Fibroblast of skin of back (primary cell): ENCODE data around the gene PPFIA1.
"Not testable (repeated sequence)": the region's sequence is repeated elsewhere in the genome, so short reads cannot be mapped to it uniquely, and the experiment has no call there.

ENCODE experiments used
- DNase-seq: peaks from one replicate; pipeline ENCODE4 v3.0.0-alpha.2; 2013

The PPFIA1 gene

DNA sequence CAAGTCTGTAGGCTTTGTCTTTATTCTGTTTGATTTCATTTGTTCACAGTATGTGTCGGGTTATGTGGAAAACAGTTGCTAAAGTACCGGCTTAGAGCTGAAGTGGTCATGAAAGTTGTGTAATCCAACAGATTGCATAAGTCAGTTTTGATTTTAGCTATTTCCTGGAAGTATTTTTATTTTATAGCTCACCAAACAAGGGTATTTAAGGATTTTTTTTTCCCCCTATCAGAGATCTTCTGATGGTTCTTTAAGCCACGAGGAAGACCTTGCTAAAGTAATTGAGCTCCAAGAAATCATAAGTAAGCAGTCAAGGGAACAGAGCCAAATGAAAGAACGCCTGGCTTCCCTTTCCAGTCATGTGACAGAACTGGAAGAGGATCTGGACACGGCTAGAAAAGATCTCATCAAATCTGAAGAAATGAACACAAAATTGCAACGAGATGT is 55.9 kb downstream of the PPFIA1 start:
- DNase-seq, result no peak

DNA sequence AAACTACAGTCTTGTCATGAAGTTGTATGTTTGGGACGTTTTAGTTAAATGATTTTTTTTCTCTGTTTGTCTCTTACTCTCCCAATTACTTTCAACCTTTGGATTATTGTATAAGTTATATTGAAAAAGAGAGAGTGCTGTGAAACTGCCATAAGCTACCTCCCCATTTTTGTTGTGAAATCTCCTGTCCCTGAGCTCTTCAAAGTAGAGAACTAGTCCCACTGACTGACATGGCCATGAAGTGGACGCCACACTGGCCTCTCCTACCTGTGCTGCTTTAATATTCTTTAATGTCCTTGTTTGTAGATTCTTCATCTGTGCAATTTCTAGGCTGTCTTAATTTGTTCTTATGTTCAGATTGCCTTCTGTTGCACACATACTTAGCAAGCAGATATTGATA is 56.3 kb downstream of the PPFIA1 start:
- DNase-seq, result no peak

DNA sequence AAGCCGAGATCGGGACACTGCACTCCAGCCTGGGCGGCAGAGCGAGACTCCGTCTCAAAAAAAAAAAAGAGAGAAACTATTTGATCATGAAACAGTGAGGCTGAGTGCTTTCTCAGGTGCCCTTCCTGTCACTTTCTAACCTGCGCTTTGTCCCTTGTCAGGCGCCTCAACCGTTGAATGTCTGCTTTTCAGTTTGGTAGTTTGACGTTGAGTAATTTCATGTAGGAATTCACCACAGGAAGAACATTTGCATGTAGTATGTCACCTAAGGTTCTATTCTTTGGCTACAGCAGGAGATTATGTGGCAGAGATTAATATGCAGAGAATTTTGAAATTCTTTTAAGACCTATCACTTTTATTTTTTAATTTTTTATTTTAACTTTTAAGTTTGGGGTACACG is 57.2 kb downstream of the PPFIA1 start:
- DNase-seq, result no peak

DNA sequence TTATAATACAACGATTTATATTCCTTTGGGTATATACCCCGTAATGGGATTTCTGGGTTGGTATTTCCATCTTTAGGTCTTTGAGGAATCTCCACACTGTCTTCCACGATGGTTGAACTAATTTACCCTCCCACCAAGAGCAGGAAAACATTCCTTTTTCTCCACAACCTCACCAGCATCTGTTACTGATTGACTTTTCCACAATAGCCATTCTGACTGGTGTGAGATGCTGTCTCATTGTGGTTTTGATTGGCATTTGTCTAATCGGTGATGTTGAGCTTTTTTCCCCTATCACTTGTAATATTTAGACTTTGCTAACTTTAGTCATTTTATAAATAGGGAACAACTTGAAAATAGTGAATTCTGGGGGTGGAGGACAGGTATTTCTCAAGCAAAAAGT is 58.1 kb downstream of the PPFIA1 start:
- DNase-seq, result no peak

DNA sequence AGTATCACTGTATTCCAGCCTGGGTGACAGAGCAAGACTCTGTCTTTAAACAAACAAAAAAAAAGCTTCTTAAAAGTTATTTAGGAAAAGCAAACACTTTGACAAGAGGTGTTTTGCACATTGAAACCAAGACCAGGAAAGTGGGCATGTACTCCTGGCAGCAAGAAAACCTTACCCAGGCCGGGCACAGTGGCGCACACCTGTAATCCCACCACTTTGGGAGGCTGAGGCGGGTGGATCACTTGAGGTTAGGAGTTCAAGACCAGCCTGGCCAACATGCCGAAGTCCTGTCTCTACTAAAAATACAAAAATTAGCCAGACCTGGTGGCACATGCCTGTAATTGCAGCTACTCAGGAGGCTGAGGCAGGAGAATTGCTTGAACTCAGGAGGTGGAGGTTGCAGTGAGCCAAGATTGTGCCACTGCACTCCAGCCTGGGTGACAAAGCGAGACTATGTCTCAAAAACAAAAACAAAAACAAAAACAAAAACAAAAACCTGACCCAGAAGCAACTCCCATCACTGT is 60.9 kb downstream of the PPFIA1 start:
- not testable (repeated sequence) for DNase-seq

DNA sequence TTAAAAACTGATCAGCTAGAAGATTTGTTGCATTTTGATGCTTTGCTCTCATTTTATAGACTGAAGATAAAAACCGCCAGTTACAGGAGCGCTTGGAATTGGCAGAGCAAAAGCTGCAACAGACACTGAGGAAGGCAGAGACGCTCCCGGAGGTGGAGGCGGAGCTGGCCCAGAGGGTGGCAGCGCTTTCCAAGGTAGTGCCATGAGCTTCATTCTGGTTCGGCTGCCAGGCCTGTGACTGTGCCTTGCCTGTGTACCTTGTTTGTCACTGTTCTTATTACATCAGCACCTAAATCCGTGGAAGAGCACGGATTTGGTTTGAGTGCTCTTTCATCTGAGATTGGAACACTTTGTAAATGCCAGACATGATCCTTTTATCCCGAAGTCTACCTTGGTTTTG is 61.4 kb downstream of the PPFIA1 start:
- no peak for DNase-seq

DNA sequence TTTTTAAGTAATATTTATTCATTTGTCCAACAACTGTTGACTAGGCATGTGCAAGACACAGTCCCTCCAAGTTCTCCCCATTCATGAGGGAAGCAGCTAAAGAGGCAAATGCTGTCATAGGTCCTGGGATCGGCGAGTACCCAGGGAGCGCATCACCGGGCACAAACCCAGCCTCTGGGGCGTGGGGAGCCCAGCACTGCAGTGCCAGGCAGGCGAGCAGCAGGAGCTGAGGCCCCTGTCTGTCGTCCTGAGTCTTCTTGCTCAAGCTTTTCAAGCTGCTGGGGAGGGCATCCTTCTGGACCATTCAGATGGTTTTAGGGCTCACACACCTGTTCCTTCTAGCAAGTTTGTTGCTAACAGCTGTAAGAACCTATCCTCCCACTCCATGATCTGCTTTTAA is 62.1 kb downstream of the PPFIA1 start:
- DNase-seq, result no peak

DNA sequence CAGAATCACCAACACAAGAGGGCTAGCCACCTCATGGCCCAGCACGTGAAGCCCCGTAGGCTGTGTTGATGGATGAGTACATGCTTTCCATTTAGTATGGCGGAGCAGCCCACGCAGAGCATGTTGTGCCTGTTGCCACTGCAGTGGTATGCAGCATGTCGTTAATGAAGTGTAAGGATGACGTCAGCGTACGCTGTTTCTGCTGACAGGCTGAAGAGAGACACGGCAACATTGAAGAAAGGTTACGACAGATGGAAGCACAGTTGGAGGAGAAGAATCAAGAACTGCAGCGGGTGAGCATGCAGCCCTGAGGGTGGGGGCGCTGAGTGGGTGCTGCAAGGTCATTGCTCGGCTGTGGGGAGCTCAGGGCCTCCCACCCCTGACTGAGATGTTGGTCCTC is 62.8 kb downstream of the PPFIA1 start:
- no peak for DNase-seq

DNA sequence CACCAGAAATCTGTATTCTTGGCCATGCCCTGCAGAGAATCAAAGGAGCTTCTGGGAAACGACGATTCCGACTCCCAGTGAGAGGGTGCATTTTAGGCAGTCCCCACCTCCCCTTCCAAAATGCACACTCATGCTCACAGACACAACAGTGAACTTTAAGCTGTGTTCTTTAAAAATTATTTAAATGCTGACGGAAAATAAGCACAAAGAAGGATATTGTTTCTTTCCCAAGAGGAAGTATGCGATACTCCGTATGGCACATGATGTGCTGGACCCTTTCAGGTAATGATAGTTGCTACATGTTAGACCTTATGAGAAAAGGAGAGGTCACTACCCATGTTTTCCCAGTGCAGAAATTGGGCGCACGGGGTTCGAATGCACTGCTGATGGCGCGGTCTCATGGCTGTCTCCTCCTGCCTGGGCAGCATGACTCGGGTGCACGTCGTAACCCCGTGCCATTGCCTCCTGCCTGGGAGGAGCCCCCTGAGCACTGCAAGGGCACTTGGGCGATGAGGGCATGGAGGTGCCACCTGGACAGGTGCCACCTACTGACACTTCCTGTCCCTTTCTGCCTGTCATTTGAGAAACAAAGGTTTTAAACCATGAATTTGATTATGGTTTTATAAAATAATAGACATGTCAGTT is 64.0 kb downstream of the PPFIA1 start:
- no peak for DNase-seq

DNA sequence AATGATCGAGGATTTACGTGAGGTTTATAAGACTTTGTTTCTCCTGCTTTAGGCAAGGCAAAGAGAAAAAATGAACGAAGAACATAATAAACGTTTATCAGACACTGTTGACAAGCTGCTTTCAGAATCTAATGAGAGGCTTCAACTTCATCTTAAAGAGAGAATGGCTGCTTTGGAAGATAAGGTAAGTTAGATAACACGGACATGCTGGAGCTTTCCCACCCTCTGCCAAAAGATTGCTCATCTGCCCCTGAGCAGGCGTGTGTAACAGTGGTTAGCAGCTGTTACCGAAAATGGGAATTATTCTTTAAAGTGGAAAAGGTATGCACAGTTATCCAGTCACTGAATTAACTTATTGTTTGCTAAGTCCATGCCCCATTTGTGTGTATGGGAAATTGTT is 65.0 kb downstream of the PPFIA1 start:
- no peak for DNase-seq

DNA sequence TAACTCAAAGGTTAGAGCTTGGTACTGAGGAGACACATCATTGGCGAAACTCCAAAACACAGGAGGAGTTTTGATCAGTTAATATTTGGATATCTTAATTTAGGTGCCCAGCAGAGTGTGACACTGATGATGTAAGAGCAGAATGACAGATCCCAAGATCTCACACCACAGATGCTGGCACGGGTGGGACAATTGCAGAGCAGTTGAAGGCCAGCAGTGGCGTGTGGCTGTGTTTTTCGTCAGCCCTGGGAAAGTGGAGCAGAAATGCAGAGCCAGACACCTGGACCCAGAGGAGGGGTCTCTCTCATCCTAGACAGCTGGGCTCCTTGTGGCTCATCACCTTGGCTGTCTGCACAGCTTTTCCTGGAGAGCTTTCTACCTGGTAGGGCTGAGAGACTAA is 68.1 kb downstream of the PPFIA1 start:
- no peak for DNase-seq

DNA sequence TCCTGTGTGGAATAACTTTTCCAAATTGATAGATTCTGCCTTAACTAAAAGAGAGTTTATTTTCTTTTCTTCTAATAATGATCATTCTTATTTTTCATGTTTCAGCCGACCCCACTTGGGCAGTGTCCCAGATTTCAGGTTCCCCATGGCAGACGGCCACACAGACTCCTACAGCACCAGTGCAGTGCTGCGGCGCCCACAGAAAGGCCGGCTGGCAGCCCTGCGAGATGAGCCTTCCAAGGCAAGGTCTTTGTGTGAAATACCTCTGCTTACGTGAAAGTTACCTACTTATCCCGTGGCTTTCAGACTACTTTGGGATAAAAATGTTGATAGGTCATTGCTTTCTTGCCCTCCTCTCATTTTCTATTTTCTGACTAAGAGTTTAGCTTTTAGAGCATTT is 68.6 kb downstream of the PPFIA1 start:
- no peak for DNase-seq

DNA sequence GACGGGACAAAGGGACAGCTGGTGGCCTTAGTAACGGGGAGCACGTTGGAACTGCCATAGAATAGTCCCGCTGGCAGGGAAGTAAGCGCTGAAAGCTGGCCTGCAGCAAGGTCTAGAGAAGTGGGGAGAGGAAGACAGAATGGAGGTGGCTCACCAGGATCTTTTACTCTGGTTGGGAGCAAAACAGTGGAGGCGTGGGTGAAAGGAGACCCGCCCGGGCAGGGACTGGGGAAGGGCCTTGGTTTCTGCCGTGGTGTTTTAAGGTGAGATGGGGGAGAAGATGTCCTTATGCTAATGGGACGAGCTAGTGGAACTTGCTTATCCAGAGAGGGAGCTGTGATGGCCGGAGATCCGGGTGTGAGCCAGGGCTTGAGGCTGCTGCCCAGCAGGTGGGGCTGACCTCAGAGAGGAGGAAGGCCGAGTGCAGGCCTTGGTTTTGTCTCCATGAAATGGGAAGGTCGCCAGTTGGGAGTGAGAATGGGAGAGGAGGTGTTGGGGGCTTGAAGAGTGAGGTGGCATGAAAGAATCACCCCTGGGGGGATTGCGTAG is 71.5 kb downstream of the PPFIA1 start:
- DNase-seq, result no peak

DNA sequence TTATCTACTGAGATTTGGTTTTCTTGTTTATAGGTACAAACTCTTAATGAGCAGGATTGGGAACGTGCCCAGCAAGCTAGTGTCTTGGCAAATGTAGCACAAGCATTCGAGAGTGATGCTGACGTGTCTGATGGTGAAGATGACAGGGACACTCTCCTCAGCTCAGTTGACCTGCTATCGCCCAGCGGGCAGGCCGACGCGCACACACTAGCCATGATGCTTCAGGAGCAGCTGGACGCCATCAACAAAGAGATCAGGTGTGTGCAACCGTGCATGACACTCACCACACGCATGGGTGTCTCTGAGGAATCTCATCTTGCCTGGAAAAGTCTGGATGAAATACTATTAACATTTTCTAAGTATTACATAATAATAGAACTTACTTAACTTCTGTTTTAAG is 73.1 kb downstream of the PPFIA1 start:
- DNase-seq, result no peak

DNA sequence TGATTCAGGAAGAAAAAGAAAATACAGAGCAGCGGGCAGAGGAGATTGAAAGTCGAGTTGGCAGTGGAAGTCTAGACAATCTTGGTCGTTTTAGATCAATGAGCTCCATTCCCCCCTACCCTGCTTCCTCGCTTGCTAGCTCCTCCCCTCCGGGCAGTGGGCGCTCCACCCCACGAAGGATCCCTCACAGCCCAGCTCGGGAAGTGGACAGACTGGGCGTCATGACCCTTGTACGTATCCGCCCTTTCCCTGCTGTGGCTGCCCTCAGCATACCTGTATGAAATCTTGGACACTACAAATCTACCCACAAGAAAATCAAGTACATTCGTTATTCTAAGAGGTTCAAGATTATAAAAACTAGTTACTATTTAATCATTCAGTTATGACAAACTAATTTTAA is 77.7 kb downstream of the PPFIA1 start:
- no peak for DNase-seq

DNA sequence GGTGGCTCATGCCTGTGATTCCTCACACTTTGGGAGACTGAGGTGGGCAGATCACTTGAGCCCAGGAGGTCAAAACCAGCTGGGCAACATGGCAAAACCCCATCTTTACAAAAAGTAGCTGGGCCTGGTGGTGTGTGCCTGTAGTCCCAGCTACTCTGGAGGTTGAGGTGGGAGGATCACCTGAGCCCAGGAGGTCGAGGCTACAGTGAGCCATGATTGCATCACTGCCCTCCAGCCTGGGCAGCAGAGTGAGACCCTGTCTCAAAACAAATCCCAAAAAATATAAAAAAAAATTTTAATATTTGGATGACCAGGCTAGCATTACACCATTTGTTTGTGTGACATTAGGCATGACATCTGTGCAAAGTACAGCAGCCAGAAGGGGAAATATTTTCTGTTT is 78.1 kb downstream of the PPFIA1 start:
- DNase-seq, result no peak

DNA sequence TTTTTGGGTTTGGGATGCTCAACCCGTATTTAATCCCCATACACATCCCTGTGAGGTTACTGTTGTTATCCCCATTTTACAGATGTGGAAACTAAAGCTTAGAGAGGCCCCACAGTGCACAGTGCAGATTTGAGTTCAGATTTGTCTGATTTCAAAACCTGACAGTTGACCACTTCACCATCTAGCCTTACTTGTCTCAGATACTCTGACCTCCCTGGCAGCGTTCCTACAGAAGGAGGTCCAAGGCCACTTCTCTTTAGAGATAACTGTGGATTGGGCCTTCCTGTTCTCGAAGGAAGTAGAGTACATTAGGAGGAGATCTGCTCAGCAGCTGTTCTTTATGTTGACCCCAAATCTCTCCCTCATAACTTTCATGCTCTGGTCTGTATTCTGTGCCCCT is 81.2 kb downstream of the PPFIA1 start:
- no peak for DNase-seq

DNA sequence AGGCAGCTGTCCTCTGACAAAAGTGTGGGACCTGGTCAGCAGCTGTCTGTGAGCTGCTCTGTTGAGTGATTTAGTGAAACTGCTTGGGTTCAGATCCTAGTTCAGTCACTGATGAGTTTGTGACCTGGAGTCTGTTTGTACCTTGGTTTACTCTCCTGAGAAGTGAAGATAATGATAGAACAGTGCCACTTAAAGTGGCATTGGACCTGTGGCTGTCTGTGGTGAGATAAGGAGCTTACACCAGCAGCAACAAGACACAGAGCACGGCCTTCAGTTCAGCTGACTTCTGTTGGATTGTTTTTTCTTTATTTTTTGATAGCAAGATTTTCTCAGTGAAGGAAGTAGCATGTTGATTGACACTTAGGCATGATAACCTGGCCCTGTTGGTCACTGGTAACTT is 81.6 kb downstream of the PPFIA1 start:
- DNase-seq, result no peak

DNA sequence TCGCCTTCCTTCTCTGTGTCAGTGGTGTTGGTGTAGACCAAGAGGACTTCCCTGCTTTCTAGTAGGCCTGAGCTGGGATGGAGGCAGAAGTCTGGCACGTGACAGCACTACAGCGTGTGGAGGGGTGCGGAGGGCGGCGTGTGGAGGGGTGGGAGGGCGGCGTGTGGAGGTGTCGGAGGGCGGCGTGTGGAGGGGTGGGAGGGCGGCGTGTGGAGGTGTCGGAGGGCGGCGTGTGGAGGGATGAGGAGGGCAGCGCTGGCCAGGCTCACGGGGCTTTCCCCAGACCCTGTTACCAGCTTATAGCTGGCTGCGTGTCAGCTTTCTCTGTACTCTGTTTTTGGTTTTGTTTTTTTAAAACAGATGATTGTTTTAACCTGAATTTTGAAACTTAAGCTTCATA is 82.1 kb downstream of the PPFIA1 start:
- no peak for DNase-seq

DNA sequence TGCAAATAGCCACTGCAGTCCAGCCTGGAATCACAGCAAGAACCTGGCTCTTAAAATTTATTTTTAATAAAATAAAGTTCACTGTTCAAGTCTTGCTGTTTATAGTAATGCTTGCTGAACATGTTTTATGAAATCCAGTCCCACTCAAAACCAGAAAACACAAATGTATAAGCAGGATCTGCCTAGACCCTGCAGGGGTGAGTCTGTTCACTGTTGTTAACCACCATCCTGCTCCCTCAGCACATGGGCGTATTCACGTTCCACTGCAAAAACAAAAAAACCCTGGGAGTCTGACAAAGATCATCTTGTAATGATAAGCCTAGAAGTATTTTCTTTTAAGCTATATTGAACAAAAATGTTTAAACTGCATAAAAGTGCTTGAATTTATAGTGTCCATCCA is 82.8 kb downstream of the PPFIA1 start:
- DNase-seq, result no peak

DNA sequence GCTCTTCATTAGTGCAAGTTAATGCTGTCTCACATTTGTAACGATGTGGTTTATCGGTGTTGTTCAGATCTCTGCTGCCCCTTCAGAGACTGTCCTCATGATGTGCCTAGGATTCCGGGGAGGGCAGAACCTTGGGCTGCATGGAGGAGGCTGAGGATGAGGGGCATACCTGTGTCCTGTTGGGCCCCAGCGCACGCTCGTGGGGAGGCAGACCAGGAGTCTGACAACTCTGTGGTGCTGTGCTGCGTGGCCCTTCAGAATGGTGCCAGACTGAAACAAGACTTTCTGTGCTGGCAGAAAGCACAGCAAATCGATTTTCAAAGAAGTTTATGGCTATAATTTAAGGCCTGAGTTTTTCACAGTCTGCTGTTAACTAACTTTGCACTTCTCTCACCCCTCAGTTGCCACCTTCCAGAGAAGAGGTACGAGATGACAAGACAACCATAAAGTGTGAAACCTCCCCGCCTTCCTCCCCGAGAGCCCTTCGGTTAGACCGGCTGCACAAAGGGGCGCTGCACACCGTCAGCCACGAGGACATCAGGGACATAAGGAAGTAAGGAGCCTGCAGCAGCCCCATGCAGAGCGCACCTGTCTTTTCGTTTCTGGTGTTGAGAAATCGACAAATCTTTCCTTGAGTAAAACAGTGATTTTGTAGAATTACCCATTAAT is 83.5 kb downstream of the PPFIA1 start:
- no peak for DNase-seq

DNA sequence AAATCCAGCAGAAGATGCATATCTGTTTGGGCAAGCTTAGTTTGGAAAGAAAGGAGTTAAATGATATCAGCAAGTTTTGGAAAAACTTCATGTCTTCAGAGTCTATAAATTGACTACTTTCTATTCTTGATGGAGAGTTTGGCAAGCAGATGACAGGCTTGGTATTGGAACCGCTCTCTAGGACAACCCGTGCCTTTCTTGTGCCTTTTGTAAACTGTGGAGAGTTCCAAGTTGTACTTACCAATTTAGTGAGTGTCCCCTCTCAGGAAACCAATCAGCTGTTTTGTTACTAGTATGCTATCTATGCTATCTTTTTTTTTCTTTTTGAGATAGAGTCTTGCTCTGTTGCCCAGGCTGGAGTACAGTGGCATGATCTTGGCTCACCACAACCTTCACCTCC is 84.1 kb downstream of the PPFIA1 start:
- DNase-seq, result no peak

DNA sequence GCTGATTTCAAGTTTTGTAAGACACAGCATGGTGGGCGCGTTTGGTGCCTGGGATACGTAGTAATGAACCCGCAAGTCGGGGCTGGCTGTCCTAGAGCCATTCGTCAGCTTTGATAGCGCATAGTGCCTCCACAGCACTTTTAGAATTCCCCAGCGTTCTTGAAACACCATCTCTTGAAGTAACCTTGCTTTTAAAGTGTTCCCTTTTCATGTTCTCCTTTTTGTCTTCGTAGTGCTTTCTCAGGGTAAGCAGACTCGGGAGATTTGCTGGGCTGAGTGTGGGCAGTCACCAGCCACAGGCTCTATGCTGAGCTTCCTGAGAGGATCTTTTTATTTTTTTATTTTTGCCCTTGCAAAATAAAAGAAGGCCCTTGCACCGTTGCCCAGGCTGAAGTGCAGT is 88.3 kb downstream of the PPFIA1 start:
- DNase-seq, result no peak
